GM15510 (cell line): Measurements from ENCODE around the gene ATP2B2.

Experiments
- POLR2A ChIP-seq: IDR thresholded peaks from 3 replicates; pipeline ENCODE4 v1.6.1; 2011; ENCODE audit warnings: borderline replicate concordance; ENCODE audit not compliant: insufficient read length; ENCODE audit errors: extremely low read depth

The ATP2B2 gene

GRCh38 chr3:10492364-10493201 lies 12.8 kb downstream of the ATP2B2 start:
- TF ChIP-seq POLR2A, result no peak

GRCh38 chr3:10489746-10490483 lies 15.5 kb downstream of the ATP2B2 start:
- no peak for TF ChIP-seq POLR2A

GRCh38 chr3:10487988-10488633 lies 17.3 kb downstream of the ATP2B2 start:
- no peak for TF ChIP-seq POLR2A

DNA sequence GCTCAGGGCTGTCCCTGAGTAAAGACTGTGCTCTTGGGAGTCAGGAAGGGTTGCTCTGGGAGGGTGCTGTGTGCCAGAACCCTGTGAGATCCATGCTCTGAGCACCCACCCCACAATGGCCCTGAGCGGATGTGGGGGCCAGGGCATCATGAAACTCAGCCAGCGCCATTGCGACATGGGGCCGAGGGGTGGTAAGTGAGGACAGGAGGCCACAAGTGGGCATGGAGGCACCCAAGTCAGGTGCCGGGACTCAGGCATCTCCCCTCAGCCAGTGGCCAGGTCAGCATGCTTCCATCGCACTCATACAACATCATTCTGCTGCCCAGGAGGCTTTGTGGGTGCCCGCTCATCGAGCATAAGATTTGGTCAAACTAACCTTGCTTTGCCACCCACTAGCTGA lies 19.6 kb downstream of the ATP2B2 start:
- TF ChIP-seq POLR2A, result no peak

- TF ChIP-seq POLR2A, result no peak
These were observed 20.0 kb downstream of the ATP2B2 start for GRCh38 chr3:10485380-10485779.

DNA sequence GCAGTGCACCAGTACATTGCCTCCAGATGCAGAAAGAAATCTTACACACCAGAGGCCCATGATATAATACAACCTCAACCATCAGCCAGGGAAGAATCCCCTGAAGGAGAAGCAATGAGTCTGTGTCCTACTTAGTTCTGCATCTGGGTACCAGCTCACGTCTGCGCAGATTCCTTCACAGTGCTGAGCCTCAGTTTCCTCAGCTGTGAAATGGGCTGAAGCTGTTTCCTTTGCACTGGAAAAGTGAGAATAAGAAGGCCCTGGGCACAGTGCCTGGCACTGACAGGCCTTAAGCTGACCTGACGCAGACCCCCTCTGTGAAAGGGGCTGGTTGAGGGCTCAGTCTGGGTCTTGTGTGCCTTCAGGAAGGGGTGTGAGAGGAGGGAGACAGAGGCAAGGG lies 20.7 kb downstream of the ATP2B2 start:
- no peak for TF ChIP-seq POLR2A

GRCh38 chr3:10483686-10484345 lies 21.6 kb downstream of the ATP2B2 start:
- no peak for TF ChIP-seq POLR2A

DNA sequence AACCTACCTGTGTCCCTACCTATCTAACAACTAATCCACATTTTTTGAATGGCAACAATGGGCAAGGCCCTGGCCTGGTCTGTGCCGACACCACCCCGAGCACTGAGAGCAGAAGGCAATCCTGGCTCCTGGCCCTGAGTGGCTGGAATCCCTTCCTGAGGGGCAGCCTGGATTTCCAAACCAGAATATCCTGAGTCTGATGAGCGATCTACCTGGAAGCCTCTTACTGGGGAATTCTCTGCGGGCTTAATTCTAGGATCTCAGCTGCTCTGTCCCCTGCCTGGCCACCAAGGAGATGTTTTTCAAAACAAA lies 22.1 kb downstream of the ATP2B2 start:
- no peak for TF ChIP-seq POLR2A

- TF ChIP-seq POLR2A, result no peak
These were observed 22.6 kb downstream of the ATP2B2 start for GRCh38 chr3:10482631-10483363.

DNA sequence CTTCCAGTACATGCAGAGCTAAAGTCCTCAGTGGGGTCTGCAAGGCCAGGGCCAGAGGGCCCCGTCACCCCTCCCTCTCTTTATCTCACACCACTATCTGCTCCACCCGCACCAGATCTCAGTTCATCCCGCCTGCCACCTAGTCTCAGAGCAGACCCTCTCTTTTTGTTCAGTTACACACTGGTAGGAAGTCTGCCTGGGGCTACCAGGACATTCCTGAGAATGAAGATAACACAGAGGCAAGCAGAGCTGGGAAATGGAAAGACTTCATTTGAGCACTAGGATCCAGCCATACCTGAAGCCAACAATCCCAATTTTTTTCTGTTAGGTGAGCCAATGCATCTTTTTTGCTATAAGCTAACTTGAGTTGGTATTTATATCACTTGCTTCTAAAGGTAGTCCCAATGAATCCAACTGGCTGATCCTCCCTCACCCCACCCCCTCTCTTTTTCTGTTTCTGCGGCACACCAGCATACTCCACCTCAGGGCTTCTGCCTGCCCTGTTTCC lies 24.5 kb downstream of the ATP2B2 start:
- TF ChIP-seq POLR2A, result no peak

DNA sequence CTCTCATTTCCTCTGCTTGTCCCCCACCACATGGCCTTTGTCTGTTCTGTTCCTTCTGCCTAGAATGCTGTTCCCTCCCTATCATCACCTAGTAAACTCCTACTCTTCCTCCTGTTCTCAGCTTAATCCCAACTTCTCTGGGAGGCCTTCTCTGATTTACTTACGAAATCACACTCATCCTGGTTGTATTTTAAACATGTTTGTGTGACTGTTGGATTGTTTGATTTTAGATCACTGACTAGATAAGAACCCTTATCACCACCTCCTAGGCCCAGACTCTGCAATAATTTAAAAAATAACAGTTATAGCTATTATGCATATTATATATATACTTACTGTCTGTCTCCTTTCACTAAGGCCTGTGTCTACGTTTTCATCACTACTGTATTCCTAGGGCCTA lies 26.1 kb downstream of the ATP2B2 start:
- TF ChIP-seq POLR2A, result no peak

DNA sequence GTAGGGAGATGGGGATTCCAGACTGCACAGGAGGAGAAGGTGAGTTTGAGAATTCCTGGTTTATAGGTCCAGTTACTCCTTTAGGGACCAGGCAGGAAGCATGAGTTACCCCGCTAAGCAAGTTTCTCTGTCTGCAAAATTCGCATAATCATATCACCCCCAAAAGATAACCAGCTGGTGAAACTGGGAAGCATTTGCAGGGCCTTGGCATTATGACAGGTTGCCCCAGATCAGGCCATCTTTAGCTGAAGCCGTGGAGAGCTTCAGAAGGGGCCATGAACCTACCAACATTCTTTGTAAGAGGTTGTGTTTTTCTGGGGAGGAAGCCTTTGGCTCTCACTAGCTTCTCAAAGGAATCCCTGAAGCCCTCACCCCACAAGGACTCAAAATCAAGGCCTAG lies 29.4 kb downstream of the ATP2B2 start:
- TF ChIP-seq POLR2A, result no peak

- no peak for TF ChIP-seq POLR2A
These were observed 30.5 kb downstream of the ATP2B2 start for GRCh38 chr3:10474847-10475246.

DNA sequence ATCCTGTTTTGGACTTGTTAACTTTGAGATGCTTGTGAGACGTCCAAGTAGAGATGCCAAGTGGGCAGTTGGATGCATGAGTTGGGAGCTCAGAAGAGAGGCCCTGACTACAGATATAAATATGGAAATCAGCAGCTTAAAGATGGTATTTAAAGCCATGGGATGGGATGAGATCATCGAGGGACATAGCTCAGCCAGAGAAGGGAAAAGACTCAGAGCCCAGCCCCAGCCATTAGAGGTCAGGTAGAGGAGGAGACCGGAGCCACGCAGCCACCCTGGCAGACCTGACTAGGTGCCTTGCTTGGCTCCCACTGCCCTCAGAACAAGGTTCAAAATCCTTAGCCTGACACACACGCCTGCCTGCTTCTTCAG lies 31.1 kb downstream of the ATP2B2 start:
- no peak for TF ChIP-seq POLR2A
